GM19395 (cell line): ENCODE measurements around the gene TP53BP1.
A peak's percentile ranks its signal among the peaks of the same experiment; 100 is the strongest.

Experiments
- ATAC-seq: cut with Tn5 transposase; IDR thresholded peaks from one replicate; pipeline ENCODE4 v1.9.1; 2021; ENCODE audit warnings: mild to moderate bottlenecking, moderate library complexity; ENCODE audit not compliant: unreplicated experiment

TP53BP1 gene

GRCh38 chr15:43521419-43521818, 28.5 kb upstream of the TP53BP1 start:
- ATAC-seq, result no peak

- ATAC-seq, result no peak
Observed at GRCh38 chr15:43520138-43520537, 27.2 kb upstream of the TP53BP1 start.

GRCh38 chr15:43519196-43519595, 26.2 kb upstream of the TP53BP1 start:
- ATAC-seq, result no peak

- ATAC-seq, result no peak
Observed at GRCh38 chr15:43518197-43518761, 25.3 kb upstream of the TP53BP1 start.

GRCh38 chr15:43517354-43518196, 24.6 kb upstream of the TP53BP1 start, which contains the start of gene MAP1A:
MAP1A (plus strand) TSS chr15:43517608; CDS start chr15:43521474, 3,866 bp downstream.
- no peak for ATAC-seq

- ATAC-seq, result no peak
Observed at GRCh38 chr15:43516801-43517353, 23.9 kb upstream of the TP53BP1 start.

- ATAC-seq, result no peak
Observed at GRCh38 chr15:43516185-43516584, 23.2 kb upstream of the TP53BP1 start.

GRCh38 chr15:43515741-43516140, 22.8 kb upstream of the TP53BP1 start:
- no peak for ATAC-seq

- no peak for ATAC-seq
Observed at GRCh38 chr15:43514241-43515057, 21.5 kb upstream of the TP53BP1 start.

- ATAC-seq, result no peak
Observed at GRCh38 chr15:43513550-43513949, 20.6 kb upstream of the TP53BP1 start.

GRCh38 chr15:43511012-43511885, 18.3 kb upstream of the TP53BP1 start:
- ATAC-seq, result peak; percentile 12

- ATAC-seq, result peak; percentile 93
Observed at GRCh38 chr15:43510200-43511011, 17.4 kb upstream of the TP53BP1 start.

GRCh38 chr15:43509660-43510199, 16.8 kb upstream of the TP53BP1 start:
- ATAC-seq, result no peak

- ATAC-seq, result no peak
Observed at GRCh38 chr15:43508991-43509659, 16.2 kb upstream of the TP53BP1 start.

GRCh38 chr15:43508421-43508820, 15.5 kb upstream of the TP53BP1 start:
- no peak for ATAC-seq

GRCh38 chr15:43505738-43506137, 12.8 kb upstream of the TP53BP1 start:
- ATAC-seq, result no peak

GRCh38 chr15:43499635-43500034, 6.7 kb upstream of the TP53BP1 start:
- no peak for ATAC-seq

- no peak for ATAC-seq
Observed at GRCh38 chr15:43498990-43499389, 6.0 kb upstream of the TP53BP1 start.
